SK-N-SH (cell line): ENCODE measurements around the gene PIN1. TPM values are rescaled to one million over a fixed set of nuclear protein-coding genes. Genes with fewer than 3 reads are reported as not detected.

Experiments
- CTCF ChIA-PET: fragments of 300-600, 350-600 bp; formaldehyde crosslinking; extraction: SDS; loops from one replicate; lab custom pipeline; 2021; lab: Yijun Ruan, JAX
- POLR2A ChIA-PET: fragments of 350-600 bp; sonication (Branson Sonifier 250); formaldehyde crosslinking; extraction: SDS; loops from one replicate; lab custom pipeline; 2020; ENCODE audit warnings: antibody characterized with exemption, inconsistent platforms; lab: Yijun Ruan, JAX
- DNase-seq: peaks from one replicate; pipeline ENCODE4 v3.0.0; 2012
- H2AFZ ChIP-seq: fragments of 200-600 bp; sonication (generic); 2 replicates; pipeline ENCODE4 v1.8.1; 2016; ENCODE audit warnings: antibody characterized with exemption, mild to moderate bottlenecking, low read depth
- H3F3A ChIP-seq: fragments of 200-600 bp; sonication (generic); replicated peaks from 2 replicates; pipeline ENCODE3; 2016; ENCODE audit warnings: antibody characterized with exemption, mild to moderate bottlenecking; ENCODE audit not compliant: insufficient read depth
- H3K27ac ChIP-seq, 2 experiments: fragments of 200-500 bp in 1 of 2; fragments of 200-600 bp in 1 of 2; sonication (Bioruptor generic) in 1 of 2; sonication (generic), shearing (Covaris generic) in 1 of 2; 2 replicates each; pipeline versions ENCODE4 v1.5.1 to v1.6.1; 2014 to 2016; ENCODE audit warnings: low read depth in 2 of 2, inconsistent platforms in 1 of 2, low read length in 1 of 2, mild to moderate bottlenecking in 1 of 2, mixed read lengths in 1 of 2
- H3K27me3 ChIP-seq: fragments of 200-600 bp; sonication (generic), shearing (Covaris generic); 2 replicates; pipeline ENCODE4 v1.6.1; 2016; ENCODE audit warnings: mixed run types; ENCODE audit not compliant: insufficient read depth
- H3K36me3 ChIP-seq, 2 experiments: fragments of 200-500 bp in 1 of 2; fragments of 200-600 bp in 1 of 2; sonication (Bioruptor generic) in 1 of 2; sonication (generic) in 1 of 2; replicated peaks in 1 of 2; 2 replicates each; pipeline versions ENCODE3 to v1.5.1; 2014 to 2016; ENCODE audit warnings: low read length in 1 of 2, mild to moderate bottlenecking in 1 of 2; ENCODE audit not compliant: insufficient read depth in 2 of 2, control insufficient read depth in 1 of 2
- H3K4me1 ChIP-seq, 2 experiments: fragments of 200-500 bp in 1 of 2; fragments of 200-600 bp in 1 of 2; sonication (Bioruptor generic) in 1 of 2; sonication (generic), shearing (Covaris generic) in 1 of 2; 2 replicates each; pipeline versions ENCODE4 v1.5.1 to v1.6.1; 2014 to 2016; ENCODE audit warnings: low read depth in 1 of 2, low read length in 1 of 2, mixed run types in 1 of 2; ENCODE audit not compliant: insufficient read depth in 2 of 2, control insufficient read depth in 1 of 2
- H3K4me2 ChIP-seq: fragments of 200-600 bp; sonication (generic), shearing (Covaris generic); 2 replicates; pipeline ENCODE4 v1.6.1; 2017; ENCODE audit warnings: mixed run types
- H3K4me3 ChIP-seq, 2 experiments: fragments of 200-500 bp in 1 of 2; fragments of 200-600 bp in 1 of 2; sonication (Bioruptor generic) in 1 of 2; sonication (generic), shearing (Covaris generic) in 1 of 2; 2 replicates each; pipeline versions ENCODE4 v1.5.1 to v1.8.1; 2014 to 2016; ENCODE audit warnings: low read depth in 2 of 2, inconsistent platforms in 1 of 2, low read length in 1 of 2, mild to moderate bottlenecking in 1 of 2, mixed read lengths in 1 of 2, moderate library complexity in 1 of 2
- H3K79me2 ChIP-seq: fragments of 200-600 bp; sonication (generic); 2 replicates; pipeline ENCODE4 v1.8.1; 2017; ENCODE audit warnings: mild to moderate bottlenecking; ENCODE audit not compliant: insufficient read depth
- H3K9ac ChIP-seq: fragments of 200-600 bp; sonication (generic); 2 replicates; pipeline ENCODE4 v1.6.1; 2017; ENCODE audit warnings: mixed run types
- H3K9me2 ChIP-seq: fragments of 200-600 bp; sonication (generic); 2 replicates; pipeline ENCODE4 v1.6.1; 2017; ENCODE audit warnings: mixed run types
- H3K9me3 ChIP-seq: fragments of 200-600 bp; sonication (generic); 2 replicates; pipeline ENCODE4 v1.6.1; 2017; ENCODE audit warnings: mixed run types, mild to moderate bottlenecking, moderate library complexity
- H4K20me1 ChIP-seq: fragments of 200-600 bp; sonication (generic); 2 replicates; pipeline ENCODE4 v1.6.1; 2017; ENCODE audit warnings: mild to moderate bottlenecking, mixed run types; ENCODE audit not compliant: insufficient read depth
- EP300 ChIP-seq, 2 experiments: IDR thresholded peaks; 2 replicates each; pipeline versions ENCODE4 v1.4.0 to v1.6.1; 2012; ENCODE audit warnings: borderline replicate concordance in 1 of 2, low read depth in 1 of 2, low read length in 1 of 2
- EZH2phosphoT487 ChIP-seq: fragments of 200-600 bp; sonication (generic); IDR thresholded peaks from 2 replicates; pipeline ENCODE4 v1.6.1; 2017; ENCODE audit warnings: low read depth, mixed run types, mild to moderate bottlenecking, antibody characterized with exemption, moderate library complexity, borderline replicate concordance
- FOSL2 ChIP-seq: IDR thresholded peaks from 2 replicates; pipeline ENCODE4 v1.4.0; 2012; ENCODE audit warnings: low read depth, mild to moderate bottlenecking, moderate library complexity, borderline replicate concordance
- FOXJ3 ChIP-seq: sonication (generic); formaldehyde crosslinking; IDR thresholded peaks from 2 replicates; pipeline ENCODE4 v1.5.1; 2020; ENCODE audit warnings: mild to moderate bottlenecking, missing genetic modification reagents
- FOXM1 ChIP-seq: IDR thresholded peaks from 2 replicates; pipeline ENCODE4 v1.4.0; 2012; ENCODE audit warnings: low read depth, mild to moderate bottlenecking
- GABPA ChIP-seq: IDR thresholded peaks from 2 replicates; pipeline ENCODE4 v1.4.0; 2012; ENCODE audit warnings: low read depth, mild to moderate bottlenecking
- IRF3 ChIP-seq: fragments of 150-350 bp; IDR thresholded peaks from 2 replicates; pipeline ENCODE4 v1.6.1; 2016; ENCODE audit warnings: mild to moderate bottlenecking, low read depth, low read length
- MEF2A ChIP-seq: IDR thresholded peaks from 2 replicates; pipeline ENCODE4 v1.4.0; 2012; ENCODE audit warnings: low read depth, borderline replicate concordance
- NFIC ChIP-seq: IDR thresholded peaks from 2 replicates; pipeline ENCODE4 v1.4.0; 2012; ENCODE audit warnings: borderline replicate concordance
- RAD21 ChIP-seq: IDR thresholded peaks from 2 replicates; pipeline ENCODE4 v1.6.1; 2012; ENCODE audit warnings: mild to moderate bottlenecking, low read length
- REST ChIP-seq: IDR thresholded peaks from 2 replicates; pipeline ENCODE4 v1.6.1; 2012; ENCODE audit warnings: mild to moderate bottlenecking, low read depth, low read length, moderate library complexity
- RXRA ChIP-seq: IDR thresholded peaks from 2 replicates; pipeline ENCODE4 v1.4.0; 2012; ENCODE audit warnings: low read depth, mild to moderate bottlenecking, borderline replicate concordance
- SMC3 ChIP-seq: IDR thresholded peaks from 2 replicates; pipeline ENCODE4 v1.6.1; 2012; ENCODE audit warnings: low read depth, low read length, improper control_type of control experiment
- TAF1 ChIP-seq: IDR thresholded peaks from 2 replicates; pipeline ENCODE4 v1.6.1; 2012; ENCODE audit warnings: low read depth, mild to moderate bottlenecking, low read length, moderate library complexity, borderline replicate concordance
- TCF12 ChIP-seq: IDR thresholded peaks from 2 replicates; pipeline ENCODE4 v1.4.0; 2012
- TEAD4 ChIP-seq: IDR thresholded peaks from 2 replicates; pipeline ENCODE4 v1.4.0; 2012; ENCODE audit warnings: mild to moderate bottlenecking, borderline replicate concordance; ENCODE audit not compliant: insufficient read depth
- YY1 ChIP-seq: IDR thresholded peaks from 2 replicates; pipeline ENCODE4 v1.4.0; 2012; ENCODE audit warnings: low read depth, mild to moderate bottlenecking
- ZBTB33 ChIP-seq: IDR thresholded peaks from 2 replicates; pipeline ENCODE4 v1.4.0; 2012; ENCODE audit warnings: low read depth, borderline replicate concordance
- WGBS: methylation state at CpG from one replicate; pipeline ENCODE4 v1.1.6; 2017; ENCODE audit warnings: low lambda C conversion rate; 5-methylcytosine and 5-hydroxymethylcytosine counted together
- polyA plus RNA-seq, 3 experiments: library from polyadenylated mRNA; depleted of rRNA; stranded (reverse); fragments of >200 nt; gene quantifications; 2 replicates each; pipeline ENCODE4 v1.2.3, GENCODE V29; 2012
- TF ChIP-seq, protein P1 (sequence below): IDR thresholded peaks from 2 replicates; pipeline ENCODE4; 2012
- TF ChIP-seq, protein P2 (sequence below): fragments of 150-350 bp; IDR thresholded peaks from 2 replicates; pipeline ENCODE4 v1.6.1; 2017; ENCODE audit warnings: antibody characterized with exemption, low read length, low read depth, borderline replicate concordance

PIN1 gene
- polyA plus RNA-seq, 1 of the 3 experiments (the other 2 are of a cell fraction), result 148 TPM

GRCh38 chr19:9878511-9879196 is 43.5 kb downstream of the PIN1 start (continued):
- TF ChIP-seq ZBTB33 (no peak), FOXM1 (no peak), RAD21 (no peak), MEF2A (no peak), GABPA (no peak), YY1 (no peak), TCF12 (no peak), FOSL2 (no peak), TEAD4 (no peak)

DNA sequence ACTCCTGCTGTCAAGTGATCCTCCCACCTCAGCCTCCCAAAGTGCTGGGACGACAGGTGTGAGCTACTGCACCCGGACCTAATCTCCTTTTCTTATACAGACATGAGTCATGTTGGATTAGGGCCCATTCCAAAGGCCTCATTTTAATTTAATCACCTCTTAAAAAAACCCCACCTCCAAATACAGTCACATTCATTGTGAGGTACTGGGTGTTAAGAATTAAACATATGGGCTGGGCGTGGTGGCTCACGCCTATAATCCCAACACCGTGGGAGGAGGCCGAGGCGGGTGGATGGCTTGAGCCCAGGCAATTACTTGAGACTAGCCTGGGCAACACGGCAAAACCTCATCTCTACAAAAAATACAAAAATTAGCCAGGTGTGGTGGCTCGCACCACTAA is 46.6 kb downstream of the PIN1 start:
- no peak for DNase-seq
- Histone ChIP-seq H3K4me1 (no peaks in the 10 kb centered on the region; a peak in 1 of 4 replicates), H3K4me3 (no peak overlapping the region), H3K36me3 (no peaks in the 10 kb centered on the region), H3K9ac (no peak overlapping the region), H2AFZ (no peak overlapping the region), H3K9me2 (no peaks in the 10 kb centered on the region), H3K27ac (no peak overlapping the region), H3K79me2 (no peaks in the 10 kb centered on the region), H3F3A (no peaks in the 10 kb centered on the region), H4K20me1 (no peaks in the 10 kb centered on the region), H3K9me3 (no peaks in the 10 kb centered on the region), H3K4me2 (no peak overlapping the region), H3K27me3 (no peaks in the 10 kb centered on the region)
- 87% methylated on average over 9 of the region's 9 CpGs for WGBS
- POLR2A ChIA-PET, result interaction anchor here (0.6 to 1.2 kb wide), 2 partner anchors 8 to 23 kb away, joined by 4 read pairs; no protein-coding TSS in a partner anchor
- CTCF ChIA-PET, result interaction anchor here (1.1 kb wide), 1 partner anchor 9 kb away, joined by 3 read pairs; no protein-coding TSS in a partner anchor
- no peak for TF ChIP-seq EZH2phosphoT487
- TF ChIP-seq FOXM1, result no peak
- no peak for TF ChIP-seq FOXJ3 (CRISPR knock-in tag)
- TF ChIP-seq, protein P1, sequence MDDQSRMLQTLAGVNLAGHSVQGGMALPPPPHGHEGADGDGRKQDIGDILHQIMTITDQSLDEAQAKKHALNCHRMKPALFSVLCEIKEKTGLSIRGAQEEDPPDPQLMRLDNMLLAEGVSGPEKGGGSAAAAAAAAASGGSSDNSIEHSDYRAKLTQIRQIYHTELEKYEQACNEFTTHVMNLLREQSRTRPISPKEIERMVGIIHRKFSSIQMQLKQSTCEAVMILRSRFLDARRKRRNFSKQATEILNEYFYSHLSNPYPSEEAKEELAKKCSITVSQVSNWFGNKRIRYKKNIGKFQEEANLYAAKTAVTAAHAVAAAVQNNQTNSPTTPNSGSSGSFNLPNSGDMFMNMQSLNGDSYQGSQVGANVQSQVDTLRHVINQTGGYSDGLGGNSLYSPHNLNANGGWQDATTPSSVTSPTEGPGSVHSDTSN, result no peak
- TF ChIP-seq REST, result no peak
- TF ChIP-seq EP300 (IDR thresholded peaks at IDR 0.05; ENCODE audit: borderline replicate concordance in 1 of 2, low read depth in 1 of 2, low read length in 1 of 2), result no peak
- TF ChIP-seq TEAD4, result no peak
- TF ChIP-seq NFIC, result no peak
- TF ChIP-seq SMC3, result no peak
- TF ChIP-seq MEF2A, result no peak
- TF ChIP-seq IRF3, result no peak
- TF ChIP-seq TAF1, result no peak
- TF ChIP-seq, protein P2, sequence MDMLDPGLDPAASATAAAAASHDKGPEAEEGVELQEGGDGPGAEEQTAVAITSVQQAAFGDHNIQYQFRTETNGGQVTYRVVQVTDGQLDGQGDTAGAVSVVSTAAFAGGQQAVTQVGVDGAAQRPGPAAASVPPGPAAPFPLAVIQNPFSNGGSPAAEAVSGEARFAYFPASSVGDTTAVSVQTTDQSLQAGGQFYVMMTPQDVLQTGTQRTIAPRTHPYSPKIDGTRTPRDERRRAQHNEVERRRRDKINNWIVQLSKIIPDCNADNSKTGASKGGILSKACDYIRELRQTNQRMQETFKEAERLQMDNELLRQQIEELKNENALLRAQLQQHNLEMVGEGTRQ, result no peak
- no peak for TF ChIP-seq RXRA
